ENCODE data around the gene CDKL5.

CDKL5 gene

DNA sequence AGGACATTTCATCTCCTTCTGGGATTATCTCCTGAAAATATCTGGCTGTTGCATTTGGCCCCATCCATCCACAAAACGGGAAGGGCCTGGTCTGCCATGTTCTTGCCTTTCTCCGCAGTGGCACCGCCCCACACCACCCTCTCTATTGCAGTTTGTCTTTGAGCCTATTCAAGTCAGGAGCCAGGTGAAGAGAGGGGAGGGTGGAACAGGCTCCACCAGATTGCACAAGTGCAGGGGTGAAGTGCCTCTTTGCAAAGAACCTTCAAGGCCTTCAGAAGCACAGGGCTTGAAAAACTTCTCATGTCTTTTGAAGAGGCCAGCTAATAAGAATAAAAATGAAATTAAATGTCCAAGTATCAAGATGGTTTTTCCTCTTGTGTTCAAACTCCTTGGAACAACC, 217.8 kb downstream of the CDKL5 start:
- TF ChIP-seq EGR1 (IDR thresholded peaks at IDR 0.05) = no peak

DNA sequence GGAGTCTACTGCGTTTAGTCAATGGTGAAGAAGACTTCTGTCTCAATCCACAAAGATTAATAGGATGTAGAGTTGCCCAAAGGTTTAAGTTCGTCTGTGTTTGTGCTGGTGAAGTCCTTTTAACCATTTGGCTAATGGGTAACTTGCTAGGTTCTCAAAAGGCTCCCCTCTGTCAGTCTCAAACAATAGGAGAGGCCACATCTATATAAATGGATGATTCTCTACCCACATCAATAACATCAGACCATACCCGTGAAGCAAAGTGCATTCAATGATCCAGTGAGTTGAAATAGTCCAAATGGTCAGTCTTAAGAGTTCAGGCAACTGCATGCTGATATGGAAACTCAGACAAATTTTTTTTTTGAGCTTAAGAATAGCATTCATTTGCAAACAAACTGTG, 218.4 kb downstream of the CDKL5 start:
- TF ChIP-seq, protein P1, sequence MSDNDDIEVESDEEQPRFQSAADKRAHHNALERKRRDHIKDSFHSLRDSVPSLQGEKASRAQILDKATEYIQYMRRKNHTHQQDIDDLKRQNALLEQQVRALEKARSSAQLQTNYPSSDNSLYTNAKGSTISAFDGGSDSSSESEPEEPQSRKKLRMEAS (IDR thresholded peaks at IDR 0.05) = no peak
- no peak for TF ChIP-seq FOXM1 (IDR thresholded peaks at IDR 0.05; ENCODE audit: borderline replicate concordance, low read depth)
- TF ChIP-seq, protein P2, sequence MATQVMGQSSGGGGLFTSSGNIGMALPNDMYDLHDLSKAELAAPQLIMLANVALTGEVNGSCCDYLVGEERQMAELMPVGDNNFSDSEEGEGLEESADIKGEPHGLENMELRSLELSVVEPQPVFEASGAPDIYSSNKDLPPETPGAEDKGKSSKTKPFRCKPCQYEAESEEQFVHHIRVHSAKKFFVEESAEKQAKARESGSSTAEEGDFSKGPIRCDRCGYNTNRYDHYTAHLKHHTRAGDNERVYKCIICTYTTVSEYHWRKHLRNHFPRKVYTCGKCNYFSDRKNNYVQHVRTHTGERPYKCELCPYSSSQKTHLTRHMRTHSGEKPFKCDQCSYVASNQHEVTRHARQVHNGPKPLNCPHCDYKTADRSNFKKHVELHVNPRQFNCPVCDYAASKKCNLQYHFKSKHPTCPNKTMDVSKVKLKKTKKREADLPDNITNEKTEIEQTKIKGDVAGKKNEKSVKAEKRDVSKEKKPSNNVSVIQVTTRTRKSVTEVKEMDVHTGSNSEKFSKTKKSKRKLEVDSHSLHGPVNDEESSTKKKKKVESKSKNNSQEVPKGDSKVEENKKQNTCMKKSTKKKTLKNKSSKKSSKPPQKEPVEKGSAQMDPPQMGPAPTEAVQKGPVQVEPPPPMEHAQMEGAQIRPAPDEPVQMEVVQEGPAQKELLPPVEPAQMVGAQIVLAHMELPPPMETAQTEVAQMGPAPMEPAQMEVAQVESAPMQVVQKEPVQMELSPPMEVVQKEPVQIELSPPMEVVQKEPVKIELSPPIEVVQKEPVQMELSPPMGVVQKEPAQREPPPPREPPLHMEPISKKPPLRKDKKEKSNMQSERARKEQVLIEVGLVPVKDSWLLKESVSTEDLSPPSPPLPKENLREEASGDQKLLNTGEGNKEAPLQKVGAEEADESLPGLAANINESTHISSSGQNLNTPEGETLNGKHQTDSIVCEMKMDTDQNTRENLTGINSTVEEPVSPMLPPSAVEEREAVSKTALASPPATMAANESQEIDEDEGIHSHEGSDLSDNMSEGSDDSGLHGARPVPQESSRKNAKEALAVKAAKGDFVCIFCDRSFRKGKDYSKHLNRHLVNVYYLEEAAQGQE (IDR thresholded peaks at IDR 0.05; ENCODE audit: low read depth) = no peak
- no peak for TF ChIP-seq ZBTB7A (IDR thresholded peaks at IDR 0.05; ENCODE audit: low read depth)
- TF ChIP-seq NFIC (IDR thresholded peaks at IDR 0.05) = no peak
- TF ChIP-seq TEAD4 (IDR thresholded peaks at IDR 0.05) = no peak

DNA sequence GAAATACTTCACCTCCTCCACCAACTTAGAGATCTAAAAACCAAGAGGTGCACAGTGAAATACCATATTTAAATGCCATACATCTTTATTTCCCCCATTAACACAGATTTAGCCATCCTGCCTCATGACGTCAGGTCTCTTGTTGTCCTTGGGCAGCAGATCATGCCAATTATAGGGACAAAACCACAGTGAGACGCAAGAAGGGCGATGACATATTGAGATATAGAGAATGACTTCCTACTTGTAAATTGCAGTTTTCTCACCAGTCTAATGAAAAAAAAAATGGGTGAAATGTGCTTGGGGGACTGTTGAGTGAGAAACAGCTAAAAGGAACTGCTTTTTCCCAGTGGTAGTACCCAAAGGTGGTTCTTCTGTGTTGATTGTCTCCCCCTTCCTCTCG, 222.2 kb downstream of the CDKL5 start:
- TF ChIP-seq TAF1 (IDR thresholded peaks at IDR 0.05; ENCODE audit: low read depth) (no peak), TCF12 (IDR thresholded peaks at IDR 0.05; ENCODE audit: low read depth) (no peak), TEAD4 (IDR thresholded peaks at IDR 0.05) (no peak), FOXM1 (IDR thresholded peaks at IDR 0.05; ENCODE audit: borderline replicate concordance, low read depth) (no peak), RAD21 (IDR thresholded peaks at IDR 0.05; ENCODE audit: low read depth) (no peak), NFIC (IDR thresholded peaks at IDR 0.05) (no peak)

DNA sequence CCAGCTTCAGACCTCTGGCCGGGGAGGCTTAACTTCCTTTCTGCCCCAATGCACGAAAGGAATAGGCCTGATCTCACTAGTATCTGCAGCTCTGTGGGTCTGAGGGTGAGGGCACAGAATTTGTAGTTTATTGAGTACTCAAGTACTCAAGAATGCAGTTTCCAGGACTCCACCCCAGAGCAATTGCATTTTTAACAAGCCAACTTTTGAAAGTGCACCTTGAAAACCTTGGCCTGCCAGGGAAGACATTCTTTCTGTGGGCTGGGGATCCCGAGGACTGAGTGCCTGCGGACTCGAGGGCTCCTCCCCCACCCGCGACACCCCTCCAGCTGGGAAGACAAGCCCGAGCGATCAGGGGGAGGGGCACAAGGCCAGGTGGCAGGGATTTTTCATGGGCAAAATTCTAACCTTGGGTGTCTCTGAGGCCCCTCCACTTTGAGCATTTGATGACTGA, 224.1 kb downstream of the CDKL5 start:
- TF ChIP-seq CREB1 (IDR thresholded peaks at IDR 0.05; ENCODE audit: low read depth) (no peak), EGR1 (IDR thresholded peaks at IDR 0.05) (no peak), TEAD4 (IDR thresholded peaks at IDR 0.05) (no peak), YY1 (IDR thresholded peaks at IDR 0.05; ENCODE audit: low read depth) (no peak), TAF1 (IDR thresholded peaks at IDR 0.05; ENCODE audit: low read depth) (no peak), CEBPB (IDR thresholded peaks at IDR 0.05) (no peak), ZBTB7A (IDR thresholded peaks at IDR 0.05; ENCODE audit: low read depth) (no peak), RAD21 (IDR thresholded peaks at IDR 0.05; ENCODE audit: low read depth) (no peak), TCF12 (IDR thresholded peaks at IDR 0.05; ENCODE audit: low read depth) (no peak), EP300 (IDR thresholded peaks at IDR 0.05; ENCODE audit: borderline replicate concordance) (no peak), FOXM1 (IDR thresholded peaks at IDR 0.05; ENCODE audit: borderline replicate concordance, low read depth) (no peak), NFIC (IDR thresholded peaks at IDR 0.05) (no peak)
- TF ChIP-seq, protein P2 (IDR thresholded peaks at IDR 0.05; ENCODE audit: low read depth) = no peak
- TF ChIP-seq, protein P3, sequence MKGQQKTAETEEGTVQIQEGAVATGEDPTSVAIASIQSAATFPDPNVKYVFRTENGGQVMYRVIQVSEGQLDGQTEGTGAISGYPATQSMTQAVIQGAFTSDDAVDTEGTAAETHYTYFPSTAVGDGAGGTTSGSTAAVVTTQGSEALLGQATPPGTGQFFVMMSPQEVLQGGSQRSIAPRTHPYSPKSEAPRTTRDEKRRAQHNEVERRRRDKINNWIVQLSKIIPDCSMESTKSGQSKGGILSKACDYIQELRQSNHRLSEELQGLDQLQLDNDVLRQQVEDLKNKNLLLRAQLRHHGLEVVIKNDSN (IDR thresholded peaks at IDR 0.05) = no peak
- TF ChIP-seq, protein P1 (IDR thresholded peaks at IDR 0.05) = no peak

DNA sequence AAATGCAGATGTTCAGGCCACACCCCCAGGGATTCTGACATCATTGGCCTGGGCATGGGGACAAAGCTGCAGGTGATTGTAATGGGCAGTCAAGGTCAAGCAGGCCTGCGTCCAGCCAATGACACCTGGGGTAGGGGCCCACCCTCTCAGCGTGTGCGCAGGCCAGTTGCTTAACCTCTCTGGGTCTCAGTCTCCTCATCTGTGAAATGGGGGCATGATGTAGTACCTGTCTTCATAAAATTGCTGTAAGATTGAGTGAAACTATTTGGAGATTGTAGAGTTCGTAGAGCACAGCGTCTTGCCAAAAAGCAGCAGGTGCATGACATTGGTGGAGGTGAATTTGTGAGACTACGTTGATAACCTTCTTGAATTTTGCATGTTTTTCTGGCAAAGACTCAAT, 225.3 kb downstream of the CDKL5 start:
- no peak for TF ChIP-seq NFIC (IDR thresholded peaks at IDR 0.05)
- TF ChIP-seq EP300 (IDR thresholded peaks at IDR 0.05; ENCODE audit: borderline replicate concordance) = no peak
- TF ChIP-seq YY1 (IDR thresholded peaks at IDR 0.05; ENCODE audit: low read depth) = no peak
- TF ChIP-seq, protein P2 (IDR thresholded peaks at IDR 0.05; ENCODE audit: low read depth) = no peak
- no peak for TF ChIP-seq TEAD4 (IDR thresholded peaks at IDR 0.05)

DNA sequence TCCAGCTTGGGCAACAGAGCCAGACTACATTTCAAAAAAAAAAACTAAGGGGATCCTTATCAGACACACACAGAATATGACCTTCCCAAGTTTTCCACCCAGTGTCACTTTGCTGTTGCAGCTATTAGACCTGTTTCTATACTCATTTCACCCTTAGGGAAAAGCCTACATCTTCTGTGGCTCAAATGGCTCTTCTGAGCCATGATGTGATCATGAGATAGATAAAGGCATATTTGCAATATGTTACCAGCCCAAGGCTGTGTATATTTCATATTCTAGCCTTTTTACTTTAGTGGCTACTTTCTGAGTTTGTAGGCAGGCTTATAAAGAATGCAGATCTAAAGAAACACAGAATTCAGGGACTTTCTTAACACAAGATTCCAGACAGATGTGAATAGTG, 227.2 kb downstream of the CDKL5 start:
- TF ChIP-seq TAF1 (IDR thresholded peaks at IDR 0.05; ENCODE audit: low read depth) = no peak
- TF ChIP-seq CREB1 (IDR thresholded peaks at IDR 0.05; ENCODE audit: low read depth) = no peak
- no peak for TF ChIP-seq EP300 (IDR thresholded peaks at IDR 0.05; ENCODE audit: borderline replicate concordance)
- no peak for TF ChIP-seq EGR1 (IDR thresholded peaks at IDR 0.05)
- no peak for TF ChIP-seq NFIC (IDR thresholded peaks at IDR 0.05)
